ENCODE data around the gene XYLT1.

The XYLT1 gene

GRCh38 chr16:17457997-17458396 lies 12.8 kb downstream of the XYLT1 start:
- DNase-seq (ENCODE audit: low read depth in 2 of 2), result no peak

- no peak for DNase-seq (ENCODE audit: low read depth in 2 of 2)
Measured at GRCh38 chr16:17457513-17457912, 13.2 kb downstream of the XYLT1 start.

GRCh38 chr16:17454162-17454730 lies 16.5 kb downstream of the XYLT1 start:
- DNase-seq (ENCODE audit: low read depth in 2 of 2), result no peak

GRCh38 chr16:17453364-17454038 lies 17.3 kb downstream of the XYLT1 start:
- no peak for DNase-seq (ENCODE audit: low read depth in 2 of 2)

- DNase-seq (ENCODE audit: low read depth in 2 of 2), result no peak
Measured at GRCh38 chr16:17452922-17453321, 17.8 kb downstream of the XYLT1 start.

- DNase-seq (ENCODE audit: low read depth in 2 of 2), result no peak
Measured at GRCh38 chr16:17451843-17452242, 18.9 kb downstream of the XYLT1 start.

- DNase-seq (ENCODE audit: low read depth in 2 of 2), result no peak
Measured at GRCh38 chr16:17450291-17450690, 20.5 kb downstream of the XYLT1 start.

- DNase-seq (ENCODE audit: low read depth in 2 of 2), result no peak
Measured at GRCh38 chr16:17448640-17449638, 21.8 kb downstream of the XYLT1 start.

- DNase-seq (ENCODE audit: low read depth in 2 of 2), result no peak
Measured at GRCh38 chr16:17447101-17447569, 23.6 kb downstream of the XYLT1 start.

- DNase-seq (ENCODE audit: low read depth in 2 of 2), result no peak
Measured at GRCh38 chr16:17446661-17447060, 24.1 kb downstream of the XYLT1 start.

- DNase-seq (ENCODE audit: low read depth in 2 of 2), result no peak
Measured at GRCh38 chr16:17445421-17445820, 25.3 kb downstream of the XYLT1 start.

GRCh38 chr16:17444658-17445057 lies 26.1 kb downstream of the XYLT1 start:
- no peak for DNase-seq (ENCODE audit: low read depth in 2 of 2)

- DNase-seq (ENCODE audit: low read depth in 2 of 2), result no peak
Measured at GRCh38 chr16:17440131-17440530, 30.6 kb downstream of the XYLT1 start.

GRCh38 chr16:17439580-17439979 lies 31.2 kb downstream of the XYLT1 start:
- DNase-seq (ENCODE audit: low read depth in 2 of 2), result no peak

GRCh38 chr16:17437981-17438380 lies 32.8 kb downstream of the XYLT1 start:
- no peak for DNase-seq (ENCODE audit: low read depth in 2 of 2)

- no peak for DNase-seq (ENCODE audit: low read depth in 2 of 2)
Measured at GRCh38 chr16:17437127-17437720, 33.5 kb downstream of the XYLT1 start.

- DNase-seq (ENCODE audit: low read depth in 2 of 2), result no peak
Measured at GRCh38 chr16:17435318-17435717, 35.4 kb downstream of the XYLT1 start.

GRCh38 chr16:17433577-17434451 lies 36.9 kb downstream of the XYLT1 start:
- DNase-seq (ENCODE audit: low read depth in 2 of 2), result no peak

- no peak for DNase-seq (ENCODE audit: low read depth in 2 of 2)
Measured at GRCh38 chr16:17432901-17433576, 37.7 kb downstream of the XYLT1 start.

- no peak for DNase-seq (ENCODE audit: low read depth in 2 of 2)
Measured at GRCh38 chr16:17431968-17432625, 38.7 kb downstream of the XYLT1 start.
